ENCODE measurements around the gene LRRTM4. TPM values are rescaled to one million over a fixed set of nuclear protein-coding genes. Genes with fewer than 3 reads are reported as not detected.

Gene LRRTM4
- total RNA-seq, 4 donors from 2014 or later: 0.09 to 1.1 (median 0.61) TPM

DNA sequence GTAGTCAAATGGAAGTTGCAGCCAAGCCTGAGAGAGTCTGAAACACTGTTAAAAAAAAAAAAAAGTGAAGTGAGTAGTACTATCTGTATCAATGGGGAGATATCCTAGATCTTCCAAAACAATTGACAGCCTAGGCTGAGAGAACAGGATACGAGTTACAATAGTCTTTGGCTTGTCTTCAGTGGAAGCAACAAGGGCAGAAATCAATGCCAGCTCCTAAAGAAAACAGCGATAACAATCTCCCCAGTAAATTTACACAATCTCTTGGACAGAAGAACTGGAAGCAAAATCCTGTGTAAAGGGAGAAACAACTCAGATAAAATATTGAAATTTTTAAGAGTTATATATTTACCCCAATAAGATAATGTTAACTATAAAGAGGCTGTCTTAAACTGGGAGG lies 508.7 kb downstream of the LRRTM4 start:
- Histone ChIP-seq H3K36me3 (no peaks in the 10 kb centered on the region), H3K4me1 (no peaks in the 10 kb centered on the region), H3K27ac (no peak overlapping the region), H3K27me3 (no peaks in the 10 kb centered on the region), H3K9me3 (no peaks in the 10 kb centered on the region), H3K4me3 (no peak overlapping the region)
- DNase-seq (no peak), ATAC-seq (no peak)
- TF ChIP-seq CTCF (IDR thresholded peaks at IDR 0.05 in 4 of 5, conservative IDR thresholded peaks at IDR 0.05 in 1 of 5) (no peak), POLR2A (IDR thresholded peaks at IDR 0.05) (no peak)
- intact Hi-C loops (cut with DNase I; ENCODE audit: low total_unique reads) (no loop called here), in situ Hi-C loops (cut with MboI; ENCODE audit: low sequenced_read_pairs in 4 of 4) (no loop called here)

- DNase-seq (no peak), ATAC-seq (no peak)
- H3K27ac ChIP-seq: no peak overlapping the region
- H3K4me1 ChIP-seq: no peaks in the 10 kb centered on the region
- H3K4me3 ChIP-seq: no peak overlapping the region
- H3K9me3 ChIP-seq: no peaks in the 10 kb centered on the region
- in situ Hi-C loops (cut with MboI; ENCODE audit: low sequenced_read_pairs in 4 of 4) (no loop called here), intact Hi-C loops (cut with DNase I; ENCODE audit: low total_unique reads) (no loop called here)
- no peaks in the 10 kb centered on the region for H3K36me3 ChIP-seq
- H3K27me3 ChIP-seq: no peaks in the 10 kb centered on the region
- no peak for TF ChIP-seq POLR2A (IDR thresholded peaks at IDR 0.05)
- TF ChIP-seq CTCF (IDR thresholded peaks at IDR 0.05 in 4 of 5, conservative IDR thresholded peaks at IDR 0.05 in 1 of 5): no peak
Measured at GRCh38 chr2:77009307-77009706, 512.9 kb downstream of the LRRTM4 start.

DNA sequence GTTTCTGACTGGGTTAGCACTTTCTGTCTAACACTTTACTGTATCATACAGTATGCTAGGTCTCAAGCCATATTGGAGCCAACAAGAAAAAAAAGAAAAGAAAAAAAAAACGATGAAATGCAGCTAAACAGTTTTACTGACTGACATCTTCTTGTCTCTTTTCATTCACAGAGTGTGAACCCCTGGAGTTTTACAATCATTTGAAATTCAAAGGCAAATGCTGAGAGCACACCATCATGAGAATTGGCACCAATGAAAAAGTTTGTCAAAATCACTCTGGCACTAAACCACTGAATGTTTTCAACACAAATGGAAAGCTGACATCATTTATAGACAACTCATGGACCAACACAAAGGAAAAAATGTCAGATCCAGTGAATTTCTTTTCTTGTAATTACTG lies 513.3 kb downstream of the LRRTM4 start:
- H3K4me3 ChIP-seq: no peak overlapping the region
- ATAC-seq: no peak
- intact Hi-C loops (cut with DNase I; ENCODE audit: low total_unique reads) (no loop called here), in situ Hi-C loops (cut with MboI; ENCODE audit: low sequenced_read_pairs in 4 of 4) (no loop called here)
- H3K27me3 ChIP-seq: no peaks in the 10 kb centered on the region
- no peak overlapping the region for H3K27ac ChIP-seq
- no peaks in the 10 kb centered on the region for H3K4me1 ChIP-seq
- no peaks in the 10 kb centered on the region for H3K36me3 ChIP-seq
- no peak for TF ChIP-seq POLR2A (IDR thresholded peaks at IDR 0.05)
- TF ChIP-seq CTCF (IDR thresholded peaks at IDR 0.05 in 4 of 5, conservative IDR thresholded peaks at IDR 0.05 in 1 of 5): no peak
- H3K9me3 ChIP-seq: no peaks in the 10 kb centered on the region
- no peak for DNase-seq

GRCh38 chr2:77007686-77008085 lies 514.5 kb downstream of the LRRTM4 start:
- H3K27me3 ChIP-seq: no peaks in the 10 kb centered on the region
- no peak overlapping the region for H3K27ac ChIP-seq
- no peak for TF ChIP-seq POLR2A (IDR thresholded peaks at IDR 0.05)
- no peak for TF ChIP-seq CTCF (IDR thresholded peaks at IDR 0.05 in 4 of 5, conservative IDR thresholded peaks at IDR 0.05 in 1 of 5)
- no peak for ATAC-seq
- H3K36me3 ChIP-seq: no peaks in the 10 kb centered on the region
- DNase-seq: no peak
- in situ Hi-C loops (cut with MboI; ENCODE audit: low sequenced_read_pairs in 4 of 4): no loop called here
- no peaks in the 10 kb centered on the region for H3K4me1 ChIP-seq
- H3K4me3 ChIP-seq: no peak overlapping the region
- no peaks in the 10 kb centered on the region for H3K9me3 ChIP-seq
- intact Hi-C loops (cut with DNase I; ENCODE audit: low total_unique reads): no loop called here

DNA sequence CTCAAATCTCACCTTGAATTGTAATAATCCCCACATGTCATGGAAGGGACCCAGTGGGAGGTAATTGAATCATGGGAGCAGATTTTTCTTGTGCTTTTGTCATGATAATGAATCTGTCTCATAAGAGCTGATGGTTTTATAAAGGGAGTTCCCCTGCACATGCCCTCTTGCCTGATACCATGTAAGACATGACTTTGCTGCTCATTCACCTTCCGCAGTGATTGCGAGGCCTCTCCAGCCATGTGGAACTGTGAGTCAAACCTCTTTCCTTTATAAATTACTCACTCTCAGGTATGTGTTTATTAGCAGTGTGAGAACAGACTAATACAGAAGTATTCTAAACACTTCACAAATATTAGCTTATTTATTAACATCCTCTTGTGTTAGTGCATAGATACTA lies 516.7 kb downstream of the LRRTM4 start:
- no peak for DNase-seq
- in situ Hi-C loops (cut with MboI; ENCODE audit: low sequenced_read_pairs in 4 of 4): no loop called here
- Histone ChIP-seq H3K9me3 (no peaks in the 10 kb centered on the region), H3K36me3 (no peaks in the 10 kb centered on the region), H3K4me1 (no peaks in the 10 kb centered on the region), H3K27me3 (no peaks in the 10 kb centered on the region), H3K4me3 (no peak overlapping the region), H3K27ac (no peak overlapping the region)
- no peak for ATAC-seq
- intact Hi-C loops (cut with DNase I; ENCODE audit: low total_unique reads): no loop called here
- TF ChIP-seq POLR2A (IDR thresholded peaks at IDR 0.05) (no peak), CTCF (IDR thresholded peaks at IDR 0.05 in 4 of 5, conservative IDR thresholded peaks at IDR 0.05 in 1 of 5) (no peak)

All from gastrocnemius medialis (tissue), 4 donors.